Activated CD4-positive, alpha-beta T cell treated with anti-CD3 and anti-CD28 coated beads, Interleukin-2, amount 50 U/mL, for 4 hours (primary cell): ENCODE measurements around the gene EP300.
"Not testable (repeated sequence)": the region's sequence is repeated elsewhere in the genome, so short reads cannot be mapped to it uniquely, and the experiment has no call there.

Experiments
- DNase-seq, 2 experiments: peaks; one replicate each; pipeline ENCODE4 v3.0.0-alpha.2; 2020

EP300 gene

GRCh38 chr22:41169157-41169556 is 76.8 kb downstream of the EP300 start:
- DNase-seq, result no peak

GRCh38 chr22:41171996-41172395 is 79.6 kb downstream of the EP300 start:
- no peak for DNase-seq

GRCh38 chr22:41175546-41175945 is 83.2 kb downstream of the EP300 start:
- DNase-seq, result no peak

GRCh38 chr22:41177040-41177621 is 84.7 kb downstream of the EP300 start:
- no peak for DNase-seq

- no peak for DNase-seq
Measured at GRCh38 chr22:41177622-41178424, 85.4 kb downstream of the EP300 start.

- DNase-seq, result no peak
Measured at GRCh38 chr22:41178425-41178975, 86.1 kb downstream of the EP300 start.

- DNase-seq, result not testable (repeated sequence)
Measured at GRCh38 chr22:41180362-41180761, 88.0 kb downstream of the EP300 start.

- DNase-seq, result no peak
Measured at GRCh38 chr22:41180926-41181325, 88.5 kb downstream of the EP300 start.

- DNase-seq, result no peak
Measured at GRCh38 chr22:41181349-41182241, 89.2 kb downstream of the EP300 start.

GRCh38 chr22:41184679-41185078 is 92.3 kb downstream of the EP300 start:
- DNase-seq, result no peak

- DNase-seq, result no peak
Measured at GRCh38 chr22:41191467-41191866, 99.1 kb downstream of the EP300 start.

- DNase-seq, result no peak
Measured at GRCh38 chr22:41193829-41194228, 101.4 kb downstream of the EP300 start.

GRCh38 chr22:41197038-41197972 is 104.9 kb downstream of the EP300 start:
- peak; percentile 76 to 79 for DNase-seq

- DNase-seq, result peak; percentile 52 to 53
Measured at GRCh38 chr22:41198027-41198580, 105.7 kb downstream of the EP300 start.

- DNase-seq, result no peak
Measured at GRCh38 chr22:41201141-41201540, 108.7 kb downstream of the EP300 start.

GRCh38 chr22:41203118-41203517 is 110.7 kb downstream of the EP300 start:
- DNase-seq, result no peak

GRCh38 chr22:41204066-41204465 is 111.7 kb downstream of the EP300 start:
- DNase-seq, result no peak

GRCh38 chr22:41204992-41205900 is 112.9 kb downstream of the EP300 start, which contains the start of gene L3MBTL2:
Gene L3MBTL2, plus strand, starts transcription at chr22:41205312. Its CDS starts 51 bp downstream, at chr22:41205363.
- peak; percentile 98 to 99 for DNase-seq

- no peak for DNase-seq
Measured at GRCh38 chr22:41206719-41207118, 114.3 kb downstream of the EP300 start.

GRCh38 chr22:41215409-41215808 is 123.0 kb downstream of the EP300 start:
- DNase-seq, result no peak
